Muscle layer of colon (tissue), 2 donors: ENCODE measurements around the gene EXOSC6.
"Not testable (repeated sequence)": the region's sequence is repeated elsewhere in the genome, so short reads cannot be mapped to it uniquely, and the experiment has no call there.

ENCODE experiments used
- H3K27ac ChIP-seq: one replicate; pipeline ENCODE4 v1.7.0; 2013; ENCODE audit warnings: low read depth, mild to moderate bottlenecking, low read length, moderate library complexity
- H3K27me3 ChIP-seq, 2 donors: one replicate each; pipeline ENCODE4 v1.7.0; 2013; ENCODE audit warnings: low read length in 2 of 2, mild to moderate bottlenecking in 2 of 2; ENCODE audit not compliant: insufficient read depth in 2 of 2, control insufficient read depth in 1 of 2
- H3K36me3 ChIP-seq: one replicate; pipeline ENCODE4 v1.7.0; 2013; ENCODE audit warnings: mild to moderate bottlenecking, low read length; ENCODE audit not compliant: insufficient read depth
- H3K4me1 ChIP-seq: one replicate; pipeline ENCODE4 v1.7.0; 2013; ENCODE audit warnings: mild to moderate bottlenecking, low read length; ENCODE audit not compliant: insufficient read depth
- H3K4me3 ChIP-seq, 2 donors: one replicate each; pipeline ENCODE4 v1.7.0; 2013; ENCODE audit warnings: low read length in 2 of 2, low read depth in 1 of 2, mild to moderate bottlenecking in 1 of 2, moderate library complexity in 1 of 2
- H3K9ac ChIP-seq: one replicate; pipeline ENCODE4 v1.7.0; 2013; ENCODE audit warnings: low read length
- H3K9me3 ChIP-seq: one replicate; pipeline ENCODE4 v1.7.0; 2013; ENCODE audit warnings: mild to moderate bottlenecking, low read length
- donor health status: abdominal sarcoma.
- donor health status: Adenocarcinoma of cecum.

The EXOSC6 gene

DNA sequence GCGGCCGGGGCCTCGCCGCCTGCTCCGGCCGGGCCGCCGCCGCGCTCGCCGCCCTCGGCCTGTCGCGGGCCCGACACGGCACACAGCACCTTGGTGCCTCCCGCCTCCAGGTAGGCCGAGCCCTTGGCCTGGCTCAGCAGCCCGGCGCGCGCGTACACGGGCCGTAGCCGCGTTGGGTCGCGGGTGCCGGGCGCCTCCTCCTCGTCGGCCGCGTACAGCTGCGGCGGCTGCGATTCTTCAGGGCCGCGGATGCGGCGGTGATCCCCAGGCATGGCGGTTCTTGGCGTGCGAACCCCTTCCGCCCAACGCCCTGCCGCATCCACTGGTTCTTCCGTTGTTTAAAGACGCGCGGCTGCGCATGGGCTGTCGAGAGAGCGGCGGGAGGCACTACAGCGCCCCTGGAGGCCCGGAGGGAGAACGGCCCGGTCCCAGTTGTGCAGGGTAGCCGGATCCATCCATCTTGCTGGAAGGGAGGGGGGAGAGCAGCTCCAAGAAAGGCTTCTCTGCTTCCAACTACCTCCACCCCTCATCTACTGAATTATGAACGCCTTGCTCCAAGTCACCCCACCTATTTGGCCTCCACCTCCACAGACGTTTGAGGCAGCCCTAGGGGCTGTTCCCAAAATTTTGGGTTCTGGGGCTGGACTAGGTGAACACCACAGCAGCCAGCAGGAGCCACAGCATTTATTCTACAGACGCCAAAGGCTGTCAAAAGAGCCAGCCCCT, at the start of gene EXOSC6:
Gene EXOSC6, minus strand, starts transcription at position 312 of the 726 bp plus-strand sequence. Its CDS starts 40 bp downstream, at position 272.
- Histone ChIP-seq H3K4me3 (peak within 1 kb of the TSS; percentile 51 to 74), H3K4me1 (peaks cover 8% of the 10 kb centered on the region), H3K36me3 (peaks cover 44% of the 10 kb centered on the region)

DNA sequence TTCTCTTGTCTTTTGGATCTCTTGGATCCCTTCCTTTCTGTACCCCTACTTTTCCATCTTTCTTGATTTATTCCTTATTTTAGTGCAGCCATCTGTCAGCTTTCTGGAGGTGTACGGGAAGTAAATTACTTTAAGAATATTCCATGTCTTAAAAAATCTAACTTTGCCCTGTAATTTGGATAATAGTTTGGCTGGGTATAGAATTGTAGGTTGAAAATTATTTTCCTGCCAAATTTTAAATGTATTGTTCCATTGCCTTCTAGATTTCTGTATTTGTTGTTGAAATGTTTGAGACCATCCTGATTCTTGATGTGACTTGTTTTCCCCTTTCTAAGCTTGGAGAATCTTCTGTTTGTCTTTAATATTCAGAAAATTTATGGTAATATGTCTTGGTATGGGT, 49.4 kb upstream of the EXOSC6 start:
- Histone ChIP-seq H3K9me3 (no peaks in the 10 kb centered on the region), H3K9ac (no peak overlapping the region), H3K4me1 (peaks cover 10% of the 10 kb centered on the region), H3K4me3 (no peak overlapping the region), H3K27ac (no peak overlapping the region), H3K27me3 (no peaks in the 10 kb centered on the region), H3K36me3 (no peaks in the 10 kb centered on the region)

More for the DNA sequence above, at the start of gene EXOSC6:
- Histone ChIP-seq H3K27me3 (no peaks in the 10 kb centered on the region), H3K9ac (no peak within 1 kb of the TSS), H3K9me3 (no peaks in the 10 kb centered on the region), H3K27ac (peak within 1 kb of the TSS; percentile 80)

DNA sequence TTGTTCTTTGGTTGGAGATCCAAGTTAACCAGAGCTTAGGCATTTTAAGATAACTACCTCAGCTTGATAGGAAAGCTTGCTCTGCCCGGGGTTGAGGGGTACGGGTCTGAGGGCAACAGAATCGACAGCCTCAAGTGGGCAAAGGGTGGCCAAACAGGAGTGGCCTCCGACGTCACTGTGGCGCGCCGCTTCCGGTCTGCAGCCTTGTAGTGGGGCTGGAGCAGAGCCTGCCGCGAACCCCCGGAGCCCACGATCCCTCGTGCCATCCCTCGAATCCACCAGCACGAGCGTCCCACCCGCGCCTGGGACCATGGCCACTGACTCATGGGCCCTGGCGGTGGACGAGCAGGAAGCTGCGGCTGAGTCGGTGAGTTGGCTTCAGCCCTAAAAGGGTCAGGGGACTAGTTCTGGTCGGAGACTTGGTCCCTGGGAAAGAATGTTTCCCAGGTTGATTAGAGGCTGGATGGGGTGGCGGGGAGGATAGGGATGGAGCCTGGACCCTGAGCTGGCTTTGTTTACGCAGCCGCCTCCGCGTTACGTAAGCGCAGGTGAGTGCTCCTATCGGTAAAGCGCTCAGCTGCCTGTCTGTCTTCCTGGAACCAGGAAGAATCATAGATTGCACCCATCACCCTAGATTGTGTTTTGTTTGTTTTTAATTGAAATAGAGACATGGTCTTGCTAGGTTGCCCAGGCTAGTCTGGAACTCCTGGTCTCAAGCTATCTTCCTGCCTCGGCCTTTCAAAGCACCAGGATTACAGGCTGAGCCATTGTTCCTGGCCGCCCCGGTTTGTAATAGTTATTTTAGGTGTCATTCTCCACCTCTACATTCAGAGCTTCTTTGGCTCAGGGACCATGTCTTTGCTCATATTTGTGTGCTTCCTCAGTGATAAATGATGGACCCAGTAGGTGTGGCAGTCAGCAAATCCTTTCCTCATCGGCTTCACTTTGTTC, 47.5 kb upstream of the EXOSC6 start, which contains the start of gene DDX19B:
Gene DDX19B, plus strand, starts transcription at position 199 of the 951 bp plus-strand sequence. Its CDS starts 112 bp downstream, at position 311.
- H3K9me3 ChIP-seq: no peaks in the 10 kb centered on the region
- peak within 1 kb of the TSS; percentile 85 for H3K9ac ChIP-seq
- H3K4me1 ChIP-seq: peaks cover 10% of the 10 kb centered on the region
- H3K27ac ChIP-seq: peak within 1 kb of the TSS; percentile 92
- H3K36me3 ChIP-seq: no peaks in the 10 kb centered on the region
- H3K4me3 ChIP-seq: peak within 1 kb of the TSS; percentile 80 to 90
- H3K27me3 ChIP-seq: no peaks in the 10 kb centered on the region

DNA sequence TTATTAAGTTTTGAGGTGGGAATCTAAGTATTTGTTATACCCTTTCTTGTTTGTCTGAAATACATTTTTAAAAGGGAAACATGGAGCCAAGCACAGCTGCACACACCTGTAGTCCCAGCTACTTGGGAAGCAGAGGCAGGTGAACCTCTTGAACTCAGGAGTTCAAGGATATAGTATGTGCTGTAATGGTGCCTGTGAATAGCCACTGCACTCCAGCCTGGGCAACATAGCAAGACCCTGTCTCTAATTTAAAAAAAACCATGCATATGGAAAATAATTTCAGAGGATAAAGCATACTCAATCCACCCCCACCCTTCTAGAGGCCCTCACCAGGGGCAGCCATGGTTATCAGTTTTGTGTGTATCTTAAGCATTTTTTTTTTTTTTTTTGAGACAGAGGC, 43.9 kb upstream of the EXOSC6 start:
- Histone ChIP-seq H3K27me3 (no peaks in the 10 kb centered on the region), H3K27ac (no peak overlapping the region)

DNA sequence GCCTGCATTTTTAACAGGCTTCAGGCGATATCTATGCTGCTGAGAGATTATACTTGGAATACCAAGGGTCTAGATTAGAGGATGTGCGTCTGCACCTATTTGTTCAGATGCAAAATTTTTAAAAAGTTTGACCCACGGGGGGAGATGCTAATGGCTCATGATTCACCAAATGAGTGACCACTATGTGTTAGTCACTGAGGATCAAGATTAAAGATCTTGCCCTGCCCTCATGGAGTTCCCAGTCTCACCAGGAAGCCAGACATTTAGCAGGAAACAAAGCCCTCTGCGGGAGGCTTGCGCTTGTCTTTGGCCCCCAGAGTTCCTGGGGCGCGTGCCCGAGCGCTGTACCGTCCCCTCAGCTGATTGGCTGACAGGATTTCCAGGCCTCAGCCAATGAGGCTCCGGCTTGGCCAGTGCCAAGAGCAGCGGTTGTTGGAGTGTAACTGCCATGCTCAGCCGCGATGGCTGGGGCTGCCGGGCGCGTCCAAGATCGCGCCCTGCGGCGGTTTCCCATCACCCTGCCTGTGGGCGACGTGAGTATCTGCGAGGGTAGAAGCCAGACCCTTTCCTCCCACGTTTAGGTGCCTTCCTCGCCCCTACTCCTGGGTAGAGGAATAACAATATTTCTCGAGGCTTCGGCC, 42.8 kb upstream of the EXOSC6 start:
- Histone ChIP-seq H3K4me3 (no peak overlapping the region), H3K27ac (no peak overlapping the region), H3K4me1 (peaks cover 4% of the 10 kb centered on the region), H3K9me3 (no peaks in the 10 kb centered on the region), H3K36me3 (no peaks in the 10 kb centered on the region), H3K9ac (no peak overlapping the region), H3K27me3 (no peaks in the 10 kb centered on the region)

More for the DNA sequence above, 43.9 kb upstream of the EXOSC6 start:
- Histone ChIP-seq H3K9me3 (no peaks in the 10 kb centered on the region), H3K9ac (no peak overlapping the region), H3K4me3 (no peak overlapping the region), H3K4me1 (peaks cover 10% of the 10 kb centered on the region), H3K36me3 (no peaks in the 10 kb centered on the region)

DNA sequence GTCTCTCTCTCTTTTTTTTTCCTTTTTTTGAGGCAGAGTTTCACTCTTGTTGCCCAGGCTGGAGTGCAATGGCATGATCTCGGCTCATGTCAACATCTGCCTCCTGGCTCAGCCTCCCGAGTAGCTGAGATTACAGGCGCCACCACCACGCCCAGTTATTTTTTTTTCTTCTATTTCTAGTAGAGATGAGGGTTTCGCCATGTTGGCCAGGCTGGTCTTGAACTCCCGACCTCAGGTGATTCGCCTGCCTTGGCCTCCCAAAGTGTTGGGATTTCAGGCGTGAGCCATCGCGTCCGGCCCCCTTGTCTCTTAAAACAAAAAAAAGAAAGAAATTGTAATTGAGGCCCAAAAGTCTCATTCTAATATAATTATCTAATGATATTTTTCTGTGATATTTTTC, 40.4 kb upstream of the EXOSC6 start:
- H3K27ac ChIP-seq, H3K4me1 ChIP-seq, H3K36me3 ChIP-seq, H3K27me3 ChIP-seq, H3K4me3 ChIP-seq, H3K9ac ChIP-seq, H3K9me3 ChIP-seq: not testable (repeated sequence)

DNA sequence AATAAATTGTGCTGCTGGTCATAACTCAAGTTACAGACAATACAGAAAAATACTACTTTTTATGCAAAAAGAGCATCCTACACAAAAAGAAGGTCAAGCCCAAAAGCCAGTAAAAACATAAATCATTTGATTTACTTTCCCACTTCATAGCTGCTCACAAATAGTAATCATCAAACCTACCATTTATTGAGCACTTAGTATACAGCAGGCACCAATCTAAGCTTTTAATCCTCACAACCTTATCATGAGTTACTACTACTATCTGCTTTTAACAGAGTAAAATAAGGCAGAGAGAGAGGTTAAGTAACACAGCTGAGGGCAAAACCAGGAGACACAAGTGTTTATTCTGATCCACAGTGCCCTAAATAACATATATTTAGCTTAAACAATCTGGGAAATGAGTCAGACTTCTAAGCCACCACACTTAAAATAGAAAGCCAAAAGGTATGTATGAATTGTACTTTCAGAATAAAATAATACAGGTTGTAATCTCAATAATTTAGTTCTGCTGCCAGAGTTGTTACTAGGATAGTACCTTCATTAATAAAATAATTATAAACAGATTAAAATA, 39.3 kb upstream of the EXOSC6 start:
- Histone ChIP-seq H3K27me3 (no peaks in the 10 kb centered on the region), H3K36me3 (no peaks in the 10 kb centered on the region), H3K9me3 (no peaks in the 10 kb centered on the region), H3K27ac (no peak overlapping the region), H3K4me3 (no peak overlapping the region), H3K4me1 (no peaks in the 10 kb centered on the region), H3K9ac (no peak overlapping the region)

DNA sequence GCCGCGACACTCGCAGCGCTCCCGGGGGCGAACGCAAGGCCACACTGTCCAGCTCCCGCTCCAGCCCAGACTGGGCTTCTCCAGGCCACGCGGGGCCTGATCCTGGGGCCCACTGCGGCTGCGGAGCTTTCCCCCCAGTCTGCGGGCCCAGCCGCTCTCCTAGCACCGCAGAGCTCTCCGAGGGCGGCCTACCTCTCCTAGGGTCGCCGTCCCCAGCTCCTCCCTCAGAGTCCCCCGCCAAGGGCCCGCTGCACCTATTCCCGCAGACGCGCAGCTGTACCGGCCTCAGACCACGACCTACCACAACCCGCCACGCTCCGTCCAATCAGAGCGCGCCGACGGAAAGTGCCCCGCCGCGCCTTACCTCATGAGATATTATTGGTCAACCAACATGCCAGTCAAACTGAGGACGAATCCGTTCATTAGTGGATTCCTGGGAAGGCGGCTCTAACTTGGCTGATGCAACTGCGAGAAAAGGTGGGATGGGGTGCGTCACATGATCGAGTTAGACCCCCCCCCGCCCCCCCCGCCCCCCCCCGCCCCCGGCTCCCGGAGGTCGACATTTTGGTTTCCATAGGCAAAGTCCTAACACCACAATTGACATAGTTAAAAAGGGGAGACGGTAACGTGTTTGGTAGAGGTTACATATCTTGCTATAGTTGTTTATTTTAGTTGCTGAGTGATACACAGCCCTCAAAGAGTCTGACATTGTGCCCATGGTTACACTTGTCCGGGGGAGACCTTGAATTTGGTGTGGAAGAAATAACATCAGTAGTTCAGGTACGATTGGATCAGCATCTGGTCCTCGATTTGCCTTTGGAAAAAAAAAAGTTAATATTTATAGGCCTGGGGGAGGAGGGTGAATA, 37.7 kb upstream of the EXOSC6 start, which contains the start of gene AARS1:
Gene AARS1, minus strand, starts transcription at position 278 of the 866 bp plus-strand sequence. CDS start 6,743 bp downstream, outside the sequence.
- Histone ChIP-seq H3K9me3 (no peaks in the 10 kb centered on the region), H3K27me3 (no peaks in the 10 kb centered on the region), H3K4me3 (peak within 1 kb of the TSS; percentile 84 to 85)

DNA sequence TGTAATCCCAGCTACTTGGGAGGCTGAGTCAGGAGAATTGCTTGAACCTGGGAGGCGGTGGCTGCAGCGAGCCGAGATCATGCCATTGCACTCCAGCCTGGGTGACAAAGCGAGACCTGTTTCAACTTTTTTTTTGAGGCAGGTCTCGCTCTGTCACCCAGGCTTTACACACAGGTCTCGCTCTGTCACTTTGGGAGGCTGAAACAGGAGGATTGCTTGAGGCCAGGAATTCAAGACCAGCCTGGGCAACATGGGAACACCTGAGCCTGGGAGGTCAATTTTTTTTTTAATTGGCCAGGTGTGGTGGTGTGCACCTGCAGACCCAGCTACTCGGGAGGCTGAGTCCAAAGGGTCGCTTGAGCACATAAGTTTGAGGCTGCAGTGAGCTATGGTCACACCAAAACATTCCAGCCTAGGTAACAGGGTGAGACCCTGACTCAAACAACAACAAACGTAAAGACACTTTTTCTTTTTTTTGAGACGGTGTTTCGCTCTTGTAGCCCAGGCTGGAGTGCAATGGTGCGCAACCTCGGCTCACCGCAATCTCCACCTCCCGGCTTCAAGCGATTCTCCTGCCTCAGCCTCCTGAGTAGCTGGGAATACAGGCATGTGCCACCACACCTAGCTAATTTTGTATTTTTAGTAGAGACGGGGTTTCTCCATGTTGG, 35.7 kb upstream of the EXOSC6 start:
- not testable (repeated sequence) for H3K27ac ChIP-seq, H3K27me3 ChIP-seq, H3K9me3 ChIP-seq, H3K9ac ChIP-seq, H3K4me3 ChIP-seq, H3K4me1 ChIP-seq
- H3K36me3 ChIP-seq: peaks cover 20% of the 10 kb centered on the region

More for the DNA sequence above, 37.7 kb upstream of the EXOSC6 start, which contains the start of gene AARS1:
- Histone ChIP-seq H3K9ac (peak within 1 kb of the TSS; percentile 94), H3K36me3 (peaks cover 3% of the 10 kb centered on the region), H3K27ac (peak within 1 kb of the TSS; percentile 94), H3K4me1 (no peaks in the 10 kb centered on the region)

DNA sequence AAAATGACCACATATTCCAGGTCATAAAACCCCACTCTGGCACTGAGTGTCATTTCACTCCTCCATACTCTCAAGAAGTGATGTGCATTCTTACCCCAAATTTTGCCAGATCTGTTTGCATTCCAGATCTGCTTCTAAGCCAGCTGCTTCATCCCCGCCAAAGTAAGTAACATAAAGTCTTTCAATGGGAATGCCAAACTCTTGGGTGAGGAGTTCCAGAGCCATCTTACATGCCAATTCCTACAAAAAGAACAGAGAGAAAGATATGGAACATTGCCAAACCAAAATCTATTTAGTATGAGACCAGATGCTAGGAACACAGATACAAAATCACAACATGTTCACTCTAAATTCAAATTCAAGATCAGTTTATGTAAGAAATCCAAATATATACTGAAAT, 24.7 kb upstream of the EXOSC6 start:
- peaks cover 3% of the 10 kb centered on the region for H3K4me1 ChIP-seq
- no peak overlapping the region for H3K9ac ChIP-seq
- H3K27ac ChIP-seq: no peak overlapping the region
- peaks cover 43% of the 10 kb centered on the region for H3K36me3 ChIP-seq
- H3K4me3 ChIP-seq: no peak overlapping the region
- no peaks in the 10 kb centered on the region for H3K9me3 ChIP-seq
- no peaks in the 10 kb centered on the region for H3K27me3 ChIP-seq
